Aorta (tissue), 5 donors: ENCODE measurements around the gene SMAD4. TPM values are rescaled to one million over a fixed set of nuclear protein-coding genes. Genes with fewer than 3 reads are reported as not detected.
A peak's percentile ranks its signal among the peaks of the same experiment; 100 is the strongest.

Experiments
- ATAC-seq: fragments of 200-7000 bp; cut with Tn5 transposase; one replicate; pipeline ENCODE4 v1.9.1; 2022; ENCODE audit warnings: moderate library complexity; ENCODE audit not compliant: low FRiP score
- DNase-seq, 2 donors: peaks; one replicate each; pipeline ENCODE4 v3.0.0-alpha.2; 2020
- H3K27ac ChIP-seq, 2 donors: one replicate each; pipeline ENCODE4 v1.5.1; 2013; ENCODE audit warnings: low read length in 2 of 2, mild to moderate bottlenecking in 2 of 2, moderate library complexity in 2 of 2, control low read depth in 1 of 2, inconsistent platforms in 1 of 2, low read depth in 1 of 2
- H3K27me3 ChIP-seq, 2 donors: one replicate each; pipeline ENCODE4 v1.6.1; 2013; ENCODE audit warnings: control low read depth in 1 of 2, low read length in 1 of 2, mild to moderate bottlenecking in 1 of 2, moderate library complexity in 1 of 2; ENCODE audit not compliant: insufficient read depth in 2 of 2, control insufficient read depth in 1 of 2
- H3K36me3 ChIP-seq, 2 donors: one replicate each; pipeline ENCODE4 v1.6.1; 2013; ENCODE audit warnings: control low read depth in 1 of 2, low read length in 1 of 2, mild to moderate bottlenecking in 1 of 2; ENCODE audit not compliant: insufficient read depth in 2 of 2, control insufficient read depth in 1 of 2
- H3K4me1 ChIP-seq, 2 donors: one replicate each; pipeline ENCODE4 v1.6.1; 2013; ENCODE audit warnings: low read length in 2 of 2, control low read depth in 1 of 2, mild to moderate bottlenecking in 1 of 2, moderate library complexity in 1 of 2; ENCODE audit not compliant: insufficient read depth in 2 of 2, control insufficient read depth in 1 of 2
- H3K4me3 ChIP-seq, 2 donors: one replicate each; pipeline ENCODE4 v1.5.1; 2013; ENCODE audit warnings: low read length in 2 of 2, control low read depth in 1 of 2, mild to moderate bottlenecking in 1 of 2
- H3K9me3 ChIP-seq: one replicate; pipeline ENCODE4 v1.6.1; 2013; ENCODE audit warnings: mild to moderate bottlenecking, low read length; ENCODE audit not compliant: control insufficient read depth
- WGBS, 2 donors: extraction: QIAGEN DNeasy Blood & Tissue Kit; methylation state at CpG; one replicate each; pipeline ENCODE4 v1.1.7; 2013; 5-methylcytosine and 5-hydroxymethylcytosine counted together
- intact Hi-C, 2 donors: fragments of 100-400 bp; cut with DNase I; formaldehyde crosslinking; loops; one replicate each; pipeline versions ENCODE4 v1.14.2 to v1.15.0; 2022
- long read RNA-seq, 2 donors: library from polyadenylated mRNA; unstranded; transcript quantifications; one replicate each; pipeline ENCODE4 v2.0.0, GENCODE V29; 2020 to 2021
- polyA plus RNA-seq, 2 donors: library from polyadenylated mRNA; stranded (reverse); fragments of 200-250 nt; gene quantifications; one replicate each; pipeline ENCODE4 v1.2.3, GENCODE V29; 2013
- total RNA-seq, 2 donors: library from RNA; stranded (reverse); fragmentation: NEBNext Ultra II Directional; extraction: Animal tissue kit (Norgen Biotek cat#: 25700); gene quantifications; one replicate each; pipeline ENCODE4 v1.2.1, GENCODE V29; 2021
- donor health status: healthy with polysubstance abuse.
- donor health status: Bipolar disorder and iron deficiency.
- donor health status: DM: no; HTN: no; CAD: no.
- donor health status: DM: no; HTN: no; CAD: no.
- donor health status: DM: yes; HTN: yes; CAD: no.

Gene SMAD4
- total RNA-seq (100 to 1,000 TPM; 109 to 136 TPM), polyA plus RNA-seq (10 to 100 TPM; 26.9 to 36.2 TPM)
- long read RNA-seq, donor 1, full-length matches to known transcripts: 3 of 25 reads
- long read RNA-seq, donor 1, partial matches to known transcripts: 16 of 25 reads
- long read RNA-seq, donor 1, other reads (novel, unspliced or antisense): 6 of 25 reads
- long read RNA-seq, donor 2, full-length matches to known transcripts: 26 of 43 reads
- long read RNA-seq, donor 2, partial matches to known transcripts: 6 of 43 reads
- long read RNA-seq, donor 2, other reads (novel, unspliced or antisense): 11 of 43 reads

DNA sequence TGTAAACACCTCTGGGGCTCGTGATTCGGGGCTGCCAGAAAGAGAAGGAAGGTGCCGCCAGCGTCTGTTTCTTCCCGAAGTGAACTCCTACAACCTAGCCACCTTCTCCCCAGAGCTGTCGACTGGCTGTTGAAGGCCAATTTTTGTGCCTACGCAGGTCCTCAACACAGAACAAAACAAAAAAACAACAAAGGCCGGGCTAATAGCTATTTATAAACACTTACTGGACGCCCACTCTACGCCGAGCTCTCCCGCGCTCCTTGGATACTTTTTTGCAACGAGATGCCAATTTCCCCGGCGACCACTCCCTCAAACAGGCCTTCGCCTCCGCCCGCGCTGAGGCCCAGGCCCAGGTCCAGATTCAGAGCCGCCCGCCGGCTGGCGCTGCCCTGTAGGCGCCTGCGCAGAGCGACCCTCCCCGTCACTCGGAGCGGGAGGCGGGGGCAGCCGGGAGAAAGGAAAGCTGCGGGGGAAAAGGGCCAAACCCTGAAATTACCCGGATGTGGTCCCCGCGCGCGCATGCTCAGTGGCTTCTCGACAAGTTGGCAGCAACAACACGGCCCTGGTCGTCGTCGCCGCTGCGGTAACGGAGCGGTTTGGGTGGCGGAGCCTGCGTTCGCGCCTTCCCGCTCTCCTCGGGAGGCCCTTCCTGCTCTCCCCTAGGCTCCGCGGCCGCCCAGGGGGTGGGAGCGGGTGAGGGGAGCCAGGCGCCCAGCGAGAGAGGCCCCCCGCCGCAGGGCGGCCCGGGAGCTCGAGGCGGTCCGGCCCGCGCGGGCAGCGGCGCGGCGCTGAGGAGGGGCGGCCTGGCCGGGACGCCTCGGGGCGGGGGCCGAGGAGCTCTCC, at the start of gene SMAD4:
SMAD4 (plus strand) TSS at position 520 of the 843 bp plus-strand sequence. CDS start 16,834 bp downstream, outside the sequence.
- Histone ChIP-seq H3K4me1 (peaks cover 3 to 4% of the 10 kb centered on the region in 2 donors), H3K27me3 (no peaks in the 10 kb centered on the region), H3K4me3 (peak within 1 kb of the TSS; percentile 88 to 95), H3K36me3 (no peaks in the 10 kb centered on the region), H3K27ac (peak within 1 kb of the TSS; percentile 96 to 99), H3K9me3 (no peaks in the 10 kb centered on the region)
- intact Hi-C loops: loop anchor here (2.0 to 5.0 kb wide), 6 partner anchors 43 to 167 kb away; partner anchors contain the start of genes MEX3C (in 2 of the 2), ELAC1 (in 1 of the 2) and ME2 (in 1 of the 2)
- 0% methylated on average over 54 to 79 of the region's 79 CpGs for WGBS, 2 donors
- DNase-seq: peak; percentile 98 to 100
- peak; percentile 98 for ATAC-seq

DNA sequence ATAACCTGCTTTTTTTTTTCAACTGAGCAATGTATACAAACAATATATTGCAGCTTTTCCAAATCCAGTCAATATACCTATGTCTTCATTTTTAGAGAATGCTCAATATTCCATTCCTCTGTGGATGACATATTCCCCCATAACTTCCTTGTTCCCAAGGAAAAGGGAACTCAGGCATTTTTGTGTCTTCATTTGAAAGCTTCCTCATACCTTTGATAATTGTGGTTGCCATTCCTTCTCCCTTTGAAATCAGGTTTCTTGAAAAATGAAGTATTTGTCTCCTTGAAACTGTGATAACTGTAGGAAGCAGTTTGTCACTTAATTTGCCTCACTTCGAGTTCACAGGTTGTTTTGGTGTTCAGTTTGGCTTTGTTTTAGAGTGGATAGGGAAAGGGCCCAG, 48.6 kb upstream of the SMAD4 start:
- Histone ChIP-seq H3K27me3 (no peaks in the 10 kb centered on the region), H3K27ac (no peak overlapping the region), H3K4me1 (no peaks in the 10 kb centered on the region), H3K9me3 (no peaks in the 10 kb centered on the region), H3K36me3 (peaks cover 3 to 4% of the 10 kb centered on the region in 2 donors), H3K4me3 (no peak overlapping the region)
- DNase-seq: no peak
- intact Hi-C loops: no loop called here
- WGBS, 2 donors: 76 to 83% methylated on average over 1 of the region's 1 CpG
- ATAC-seq: no peak

DNA sequence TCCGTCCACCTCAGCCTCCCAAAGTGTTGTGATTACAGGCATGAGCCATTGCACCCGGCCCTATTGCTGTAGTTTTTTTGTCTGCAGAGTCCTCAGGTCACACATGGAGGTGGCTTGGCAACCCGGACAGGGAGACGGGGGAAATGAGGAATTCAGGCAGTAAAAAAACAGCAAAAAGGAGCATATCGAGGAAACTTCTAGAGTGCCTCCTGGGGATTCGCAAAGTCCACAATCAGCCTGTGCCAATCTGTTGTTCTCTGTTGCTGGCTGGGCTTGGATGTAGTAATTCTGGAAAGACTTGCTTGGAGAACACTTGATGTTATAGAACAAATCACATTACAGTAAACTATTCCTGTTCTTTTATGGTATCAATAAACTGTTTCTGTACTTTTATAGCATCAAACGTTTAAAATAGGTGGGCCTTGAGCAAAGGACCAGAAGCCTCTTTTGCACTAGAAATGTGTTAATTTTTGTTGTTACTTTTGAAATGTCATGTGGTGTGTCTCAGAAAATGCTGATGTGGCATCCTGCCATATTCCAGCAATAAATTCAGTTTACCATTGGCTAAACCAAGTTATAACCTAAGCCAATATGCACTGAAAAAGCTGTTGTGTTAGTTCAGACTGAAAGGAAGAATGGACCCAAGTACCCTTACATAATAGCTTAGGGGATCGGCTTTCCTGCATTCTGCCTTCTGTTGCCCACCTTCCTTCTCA, 47.8 kb upstream of the SMAD4 start:
- DNase-seq: no peak
- intact Hi-C loops: no loop called here
- no peaks in the 10 kb centered on the region for H3K27me3 ChIP-seq
- no peaks in the 10 kb centered on the region for H3K4me1 ChIP-seq
- no peak for ATAC-seq
- H3K4me3 ChIP-seq: no peak overlapping the region
- H3K36me3 ChIP-seq: peaks cover 3% of the 10 kb centered on the region in 2 donors
- no peak overlapping the region for H3K27ac ChIP-seq
- 46 to 60% methylated on average over 8 of the region's 8 CpGs for WGBS, 2 donors
- no peaks in the 10 kb centered on the region for H3K9me3 ChIP-seq

DNA sequence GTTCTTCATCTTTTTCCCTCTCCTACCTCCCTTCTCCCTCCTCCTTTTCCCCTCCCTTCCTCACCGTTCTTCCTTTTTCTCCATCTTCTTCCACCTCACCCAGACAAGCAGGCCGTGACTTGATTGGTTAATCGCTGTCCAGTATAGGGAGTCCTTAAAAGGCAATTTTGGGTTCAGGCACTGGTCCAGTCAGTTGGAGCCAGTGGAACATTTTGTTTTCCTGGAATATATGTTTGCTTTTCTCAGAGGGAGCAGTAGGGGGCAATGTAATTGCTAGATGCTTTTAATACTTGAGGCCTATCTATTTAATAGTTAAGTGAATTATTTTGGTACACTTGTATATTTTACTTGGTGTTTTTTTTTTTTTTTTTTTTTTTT, 47.2 kb upstream of the SMAD4 start:
- no peaks in the 10 kb centered on the region for H3K9me3 ChIP-seq
- DNase-seq (no peak), ATAC-seq (no peak)
- H3K27me3 ChIP-seq: no peaks in the 10 kb centered on the region
- H3K27ac ChIP-seq: no peak overlapping the region
- H3K4me1 ChIP-seq: no peaks in the 10 kb centered on the region
- H3K4me3 ChIP-seq: no peak overlapping the region
- 92 to 93% methylated on average over 3 of the region's 3 CpGs for WGBS, 2 donors
- H3K36me3 ChIP-seq: peaks cover 3% of the 10 kb centered on the region in 2 donors
- intact Hi-C loops: no loop called here

DNA sequence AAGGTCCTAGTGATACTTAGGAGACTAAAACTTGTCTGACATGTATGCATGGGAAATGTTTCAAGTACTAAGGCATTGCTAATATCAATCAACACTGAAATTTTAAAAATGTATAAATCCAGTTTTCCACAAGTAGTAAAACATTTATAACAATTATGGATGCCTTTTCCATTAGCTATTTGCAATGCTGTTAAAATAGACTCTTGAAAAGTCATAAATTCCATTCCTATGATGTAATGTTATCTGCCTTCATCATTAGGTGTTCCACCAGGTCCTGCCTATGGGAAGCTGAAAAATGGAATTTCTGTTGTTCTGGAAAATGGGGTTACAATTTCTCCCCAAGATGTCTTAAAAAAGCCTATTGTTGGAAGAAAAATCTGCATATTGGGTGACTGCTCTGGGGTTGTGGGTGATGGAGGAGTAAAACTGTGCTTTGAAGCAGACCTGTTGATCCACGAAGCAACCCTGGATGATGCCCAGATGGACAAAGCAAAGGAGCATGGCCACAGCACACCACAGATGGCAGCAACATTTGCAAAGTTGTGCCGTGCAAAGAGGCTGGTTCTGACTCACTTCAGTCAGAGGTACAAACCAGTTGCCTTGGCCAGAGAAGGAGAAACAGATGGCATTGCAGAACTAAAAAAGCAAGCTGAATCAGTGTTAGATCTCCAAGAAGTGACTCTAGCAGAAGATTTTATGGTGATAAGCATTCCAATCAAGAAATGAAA, 43.5 kb upstream of the SMAD4 start:
- Histone ChIP-seq H3K4me1 (no peaks in the 10 kb centered on the region), H3K9me3 (no peaks in the 10 kb centered on the region), H3K27ac (peak overlapping the region in 1 of 2 donors; percentile 58), H3K27me3 (no peaks in the 10 kb centered on the region), H3K4me3 (no peak overlapping the region), H3K36me3 (peaks cover 0 to 3% of the 10 kb centered on the region in 2 donors)
- ATAC-seq (no peak), DNase-seq (no peak)
- 5 to 14% methylated on average over 2 of the region's 2 CpGs for WGBS, 2 donors
- intact Hi-C loops: loop anchor here (5.0 kb wide), 1 partner anchor 41 kb away; no protein-coding TSS in a partner anchor

DNA sequence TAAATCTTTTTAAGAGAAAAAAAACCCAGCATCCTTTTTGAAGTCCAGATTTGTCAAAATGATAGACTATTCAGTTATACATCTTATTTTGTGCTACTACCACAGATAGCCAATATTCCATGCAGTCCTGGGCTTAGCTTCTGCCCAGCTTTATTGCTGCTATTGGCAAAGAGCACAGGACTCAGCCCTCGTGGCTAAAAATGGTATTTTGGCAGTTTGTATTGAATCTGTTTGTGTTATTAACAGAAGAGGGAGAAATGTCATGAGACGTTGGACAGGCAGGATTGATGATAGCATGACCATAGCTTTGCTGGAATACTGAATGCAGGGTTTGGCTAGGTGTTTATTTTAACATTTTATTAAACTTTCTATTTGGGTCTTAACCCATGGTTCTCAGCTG, 42.8 kb upstream of the SMAD4 start:
- H3K27ac ChIP-seq: peak overlapping the region in 1 of 2 donors; percentile 28
- no peaks in the 10 kb centered on the region for H3K4me1 ChIP-seq
- intact Hi-C loops: loop anchor here (5.0 kb wide), 1 partner anchor 40 kb away; no protein-coding TSS in a partner anchor
- ATAC-seq (peak; percentile 45), DNase-seq (no peak)
- H3K36me3 ChIP-seq: peaks cover 0 to 3% of the 10 kb centered on the region in 2 donors
- WGBS, 2 donors: 3 to 5% methylated on average over 2 of the region's 2 CpGs
- H3K27me3 ChIP-seq: no peaks in the 10 kb centered on the region
- H3K4me3 ChIP-seq: no peak overlapping the region
- H3K9me3 ChIP-seq: no peaks in the 10 kb centered on the region

DNA sequence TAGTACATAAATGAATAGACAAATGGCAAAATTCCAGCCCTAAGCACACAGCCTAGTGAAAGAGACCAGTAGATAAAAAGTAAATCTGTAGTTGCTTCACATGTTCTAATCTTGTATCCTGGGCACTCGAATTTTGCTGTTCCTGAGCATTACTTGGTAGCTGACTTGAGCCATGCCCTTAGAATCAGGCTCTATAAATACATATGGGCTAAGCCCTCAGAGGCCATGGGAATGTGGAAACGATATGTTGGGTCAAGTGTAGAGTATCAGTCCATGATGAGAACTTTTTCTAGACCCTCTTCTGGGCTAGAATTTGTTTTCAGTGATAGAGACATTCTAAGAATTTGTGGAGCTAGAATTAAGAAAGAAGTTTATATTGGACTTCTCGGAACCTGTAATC, 40.3 kb upstream of the SMAD4 start:
- no peak overlapping the region for H3K4me3 ChIP-seq
- no peak overlapping the region for H3K27ac ChIP-seq
- ATAC-seq (no peak), DNase-seq (no peak)
- WGBS, 2 donors: 88 to 92% methylated on average over 3 of the region's 3 CpGs
- no peaks in the 10 kb centered on the region for H3K9me3 ChIP-seq
- H3K4me1 ChIP-seq: no peaks in the 10 kb centered on the region
- intact Hi-C loops: loop anchor here (5.0 kb wide), 1 partner anchor 38 kb away; no protein-coding TSS in a partner anchor
- peaks cover 0 to 2% of the 10 kb centered on the region in 2 donors for H3K36me3 ChIP-seq
- H3K27me3 ChIP-seq: no peaks in the 10 kb centered on the region

DNA sequence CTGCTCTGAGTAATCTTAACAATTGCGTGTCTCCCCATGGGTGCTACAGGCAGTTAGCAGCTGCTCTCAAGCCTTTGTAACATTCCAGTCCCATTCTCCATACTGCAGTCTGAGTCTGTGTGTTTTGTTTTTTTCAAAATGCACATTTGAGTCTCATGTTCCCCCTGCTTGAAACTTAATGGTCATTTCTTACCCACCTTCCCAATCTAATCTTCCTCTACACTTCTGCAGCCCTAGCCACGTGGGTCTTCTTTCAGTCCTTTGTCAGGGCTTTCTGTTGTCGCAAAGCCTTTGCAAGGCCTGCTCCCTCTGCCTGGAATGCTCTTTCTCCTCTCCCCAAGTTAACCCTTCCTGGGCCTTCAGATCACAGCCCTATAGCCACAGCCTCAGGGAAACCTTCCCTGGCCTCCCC, 37.7 kb upstream of the SMAD4 start:
- H3K27ac ChIP-seq: no peak overlapping the region
- no peak overlapping the region for H3K4me3 ChIP-seq
- peaks cover 0 to 2% of the 10 kb centered on the region in 2 donors for H3K36me3 ChIP-seq
- no peaks in the 10 kb centered on the region for H3K4me1 ChIP-seq
- no peaks in the 10 kb centered on the region for H3K9me3 ChIP-seq
- no peaks in the 10 kb centered on the region for H3K27me3 ChIP-seq
- 72 to 81% methylated on average over 3 of the region's 3 CpGs for WGBS, 2 donors
- intact Hi-C loops: no loop called here
- no peak for DNase-seq
- no peak for ATAC-seq
